SK-N-SH treated with all-trans-retinoic acid at 6 μM for 48 hours (cell line): ENCODE results near the gene SDC4.

Experiments
- CSRNP3 ChIP-seq: fragments of 250-450 bp; sonication (Bioruptor Pico); IDR thresholded peaks from 2 replicates; pipeline ENCODE4 v1.5.1; 2021; ENCODE audit warnings: mild to moderate bottlenecking, moderate library complexity
- ESRRG ChIP-seq: fragments of 250-450 bp; sonication (Bioruptor Pico); IDR thresholded peaks from 2 replicates; pipeline ENCODE4 v1.6.1; 2021; ENCODE audit warnings: mild to moderate bottlenecking
- OSR1 ChIP-seq: fragments of 250-450 bp; sonication (Bioruptor Pico); IDR thresholded peaks from 2 replicates; pipeline ENCODE4 v1.8.0; 2022; ENCODE audit warnings: moderate library complexity, mild to moderate bottlenecking, inconsistent platforms
- PATZ1 ChIP-seq: fragments of 250-450 bp; sonication (Bioruptor Pico); IDR thresholded peaks from 2 replicates; pipeline ENCODE4 v1.8.0; 2020; ENCODE audit warnings: mild to moderate bottlenecking, moderate library complexity, borderline replicate concordance
- RARB ChIP-seq: fragments of 250-450 bp; sonication (Bioruptor Pico); IDR thresholded peaks from 2 replicates; pipeline ENCODE4 v1.8.0; 2021; ENCODE audit warnings: mild to moderate bottlenecking, moderate library complexity
- SNAI2 ChIP-seq: fragments of 250-450 bp; sonication (Bioruptor Pico); IDR thresholded peaks from 2 replicates; pipeline ENCODE4 v1.5.0; 2020; ENCODE audit warnings: mild to moderate bottlenecking, moderate library complexity
- TOX ChIP-seq: fragments of 250-450 bp; sonication (Bioruptor Pico); IDR thresholded peaks from 2 replicates; pipeline ENCODE4 v1.8.0; 2021; ENCODE audit warnings: mild to moderate bottlenecking, moderate library complexity, borderline replicate concordance
- ZC3H10 ChIP-seq: fragments of 250-450 bp; sonication (Bioruptor Pico); IDR thresholded peaks from 2 replicates; pipeline ENCODE4 v1.5.1; 2021; ENCODE audit warnings: mild to moderate bottlenecking, moderate library complexity
- ZFP3 ChIP-seq: fragments of 250-450 bp; sonication (Bioruptor Pico); IDR thresholded peaks from 2 replicates; pipeline ENCODE4 v1.5.0; 2020; ENCODE audit warnings: mild to moderate bottlenecking, moderate library complexity
- ZNF565 ChIP-seq: fragments of 450-650 bp; formaldehyde crosslinking; conservative IDR thresholded peaks from 2 replicates; pipeline ENCODE4 v1.5.0; 2020; ENCODE audit warnings: low read depth, mild to moderate bottlenecking, moderate library complexity
- ZNF70 ChIP-seq: fragments of 450-650 bp; formaldehyde crosslinking; IDR thresholded peaks from 2 replicates; pipeline ENCODE4 v1.5.0; 2020; ENCODE audit warnings: mild to moderate bottlenecking, moderate library complexity

- no peak for TF ChIP-seq TOX (CRISPR knock-in tag)
- TF ChIP-seq PATZ1 (CRISPR knock-in tag) = no peak
- TF ChIP-seq OSR1 (CRISPR knock-in tag) = no peak
- TF ChIP-seq CSRNP3 = no peak
- no peak for TF ChIP-seq SNAI2
- TF ChIP-seq ZC3H10 (CRISPR knock-in tag) = no peak
- TF ChIP-seq RARB (CRISPR knock-in tag) = no peak
- no peak for TF ChIP-seq ZNF565 (CRISPR knock-in tag)
- TF ChIP-seq ZFP3 (CRISPR knock-in tag) = no peak
- TF ChIP-seq ESRRG = no peak
- no peak for TF ChIP-seq ZNF70 (CRISPR knock-in tag)
Measured at GRCh38 chr20:45322952-45323383, 25.3 kb downstream of the SDC4 start.
